ENCODE results near the gene LRRC4.

GRCh38 chr7:128052404-128052803, 21.2 kb upstream of the LRRC4 start:
- no peak for TF ChIP-seq POLR2A (IDR thresholded peaks at IDR 0.05)
- no peak for TF ChIP-seq CTCF (IDR thresholded peaks at IDR 0.05)
